CD14-positive monocyte (primary cell): ENCODE data around the gene RNU1-3. TPM values are rescaled to one million over a fixed set of nuclear protein-coding genes. Genes with fewer than 3 reads are reported as not detected.
"Not testable (repeated sequence)": the region's sequence is repeated elsewhere in the genome, so short reads cannot be mapped to it uniquely, and the experiment has no call there.

Experiments
- DNase-seq, 3 donors: peaks; one replicate each; pipeline ENCODE4 v3.0.0-alpha.2; 2011 to 2022
- H2AFZ ChIP-seq: 2 replicates; pipeline ENCODE4 v1.6.0; 2012; ENCODE audit warnings: mild to moderate bottlenecking, low read depth, low read length, inconsistent platforms; ENCODE audit not compliant: insufficient read depth, poor library complexity, severe bottlenecking
- H3K27ac ChIP-seq, 2 donors: 1 replicate in 1 of 2; 2 replicates in 1 of 2; pipeline ENCODE4 v1.5.1; 2012 to 2013; ENCODE audit warnings: low read length in 2 of 2, control low read depth in 1 of 2, inconsistent platforms in 1 of 2, low read depth in 1 of 2, mild to moderate bottlenecking in 1 of 2
- H3K27me3 ChIP-seq, 2 donors: one replicate each; pipeline versions ENCODE4 v1.6.0 to v1.6.1; 2011 to 2013; ENCODE audit warnings: low read length in 2 of 2; ENCODE audit not compliant: control insufficient read depth in 2 of 2, insufficient read depth in 2 of 2
- H3K36me3 ChIP-seq, 2 donors: replicated peaks in 1 of 2; 1 replicate in 1 of 2; 2 replicates in 1 of 2; pipeline versions ENCODE4 v1.5.1 to v1.6.1; 2012 to 2013; ENCODE audit warnings: low read length in 2 of 2, control low read depth in 1 of 2, inconsistent platforms in 1 of 2, mild to moderate bottlenecking in 1 of 2; ENCODE audit not compliant: insufficient read depth in 2 of 2, control insufficient read depth in 1 of 2
- H3K4me1 ChIP-seq, 2 donors: 1 replicate in 1 of 2; 2 replicates in 1 of 2; pipeline versions ENCODE4 v1.5.1 to v1.6.1; 2012 to 2013; ENCODE audit warnings: low read length in 2 of 2, control low read depth in 1 of 2, inconsistent platforms in 1 of 2, mild to moderate bottlenecking in 1 of 2, moderate library complexity in 1 of 2; ENCODE audit not compliant: insufficient read depth in 2 of 2, control insufficient read depth in 1 of 2
- H3K4me2 ChIP-seq: replicated peaks from 2 replicates; pipeline ENCODE3; 2012; ENCODE audit warnings: low read length, moderate library complexity, mild to moderate bottlenecking; ENCODE audit not compliant: poor library complexity, severe bottlenecking; ENCODE audit errors: extremely low read depth
- H3K4me3 ChIP-seq, 3 experiments: fragments of 200-600 bp in 1 of 3; sonication (generic) in 1 of 3; replicated peaks in 1 of 3; 1 replicate in 2 of 3; 2 replicates in 1 of 3; pipeline ENCODE4 v1.5.1; 2011 to 2013; ENCODE audit warnings: low read length in 3 of 3, mild to moderate bottlenecking in 3 of 3, control low read depth in 2 of 3, low read depth in 2 of 3, inconsistent platforms in 1 of 3, moderate library complexity in 1 of 3
- H3K79me2 ChIP-seq: 2 replicates; pipeline ENCODE4 v1.6.0; 2012; ENCODE audit warnings: mild to moderate bottlenecking, control low read depth, inconsistent platforms, low read length, moderate library complexity; ENCODE audit not compliant: insufficient read depth
- H3K9ac ChIP-seq: 2 replicates; pipeline ENCODE4 v1.6.0; 2017; ENCODE audit warnings: low read length, mild to moderate bottlenecking; ENCODE audit not compliant: insufficient read depth, poor library complexity, severe bottlenecking
- H3K9me3 ChIP-seq, 2 donors: replicated peaks in 1 of 2; 1 replicate in 1 of 2; 2 replicates in 1 of 2; pipeline versions ENCODE4 v1.5.1 to v1.6.1; 2012 to 2013; ENCODE audit warnings: low read length in 2 of 2, control low read depth in 1 of 2; ENCODE audit not compliant: control insufficient read depth in 1 of 2, insufficient read depth in 1 of 2
- H4K20me1 ChIP-seq: 2 replicates; pipeline ENCODE4 v1.6.0; 2012; ENCODE audit warnings: mild to moderate bottlenecking, low read length, control low read depth, moderate library complexity; ENCODE audit not compliant: insufficient read depth
- H3K27ac Mint-ChIP-seq, 7 donors: one replicate each; pipeline ENCODE4 v1.8.0; 2020; ENCODE audit warnings: mild to moderate bottlenecking in 7 of 7, mixed read lengths in 7 of 7, moderate library complexity in 6 of 7, inconsistent platforms in 2 of 7
- H3K27me3 Mint-ChIP-seq, 3 donors: one replicate each; pipeline ENCODE4 v1.8.0; 2021 to 2022; ENCODE audit warnings: low read depth in 3 of 3, mild to moderate bottlenecking in 3 of 3, mixed read lengths in 3 of 3, moderate library complexity in 3 of 3, inconsistent platforms in 1 of 3
- H3K36me3 Mint-ChIP-seq, 2 donors: one replicate each; pipeline ENCODE4 v1.8.0; 2020; ENCODE audit warnings: mixed read lengths in 2 of 2, inconsistent platforms in 1 of 2, mild to moderate bottlenecking in 1 of 2
- H3K4me1 Mint-ChIP-seq: one replicate; pipeline ENCODE4 v1.8.0; 2020; ENCODE audit warnings: mild to moderate bottlenecking, mixed read lengths
- H3K4me3 Mint-ChIP-seq, 2 donors: one replicate each; pipeline ENCODE4 v1.8.0; 2020; ENCODE audit warnings: mild to moderate bottlenecking in 2 of 2, mixed read lengths in 2 of 2, moderate library complexity in 1 of 2
- H3K9me3 Mint-ChIP-seq, 7 donors: one replicate each; pipeline ENCODE4 v1.8.0; 2020 to 2022; ENCODE audit warnings: mixed read lengths in 7 of 7, mild to moderate bottlenecking in 6 of 7, moderate library complexity in 6 of 7, inconsistent platforms in 2 of 7
- WGBS: methylation state at CpG from one replicate; pipeline ENCODE4 v1.1.5; 2013; ENCODE audit warnings: missing lambda C conversion rate; ENCODE audit not compliant: insufficient coverage; 5-methylcytosine and 5-hydroxymethylcytosine counted together
- intact Hi-C, 2 donors: fragments of 100-400 bp; cut with micrococcal nuclease; formaldehyde crosslinking; loops; one replicate each; pipeline versions ENCODE4 v1.15.0 to v1.15.1; 2023
- polyA plus RNA-seq, 3 donors: library from polyadenylated mRNA; depleted of rRNA in 1 of 3; unstranded in 2 of 3; stranded (reverse) in 1 of 3; fragments of 300-500 nt in 2 of 3; fragments of >200 nt in 1 of 3; fragmentation: Illumina TruSeq in 2 of 3; gene quantifications; 1 replicate in 2 of 3; 2 replicates in 1 of 3; pipeline ENCODE4 v1.2.3, GENCODE V29; 2012 to 2021

RNU1-3 gene
- polyA plus RNA-seq, 3 donors = not detected

GRCh38 chr1:16707130-16708093, 40.7 kb upstream of the RNU1-3 start:
- H3K4me2 ChIP-seq, H3K4me1 Mint-ChIP-seq, H3K27me3 ChIP-seq, H4K20me1 ChIP-seq, H2AFZ ChIP-seq, H3K9me3 ChIP-seq, H3K27ac Mint-ChIP-seq, H3K27ac ChIP-seq, H3K9ac ChIP-seq, H3K27me3 Mint-ChIP-seq, intact Hi-C loops, H3K79me2 ChIP-seq, H3K36me3 Mint-ChIP-seq, H3K36me3 ChIP-seq, DNase-seq, H3K4me3 ChIP-seq, H3K4me1 ChIP-seq, H3K9me3 Mint-ChIP-seq: not testable (repeated sequence)
- 0% methylated on average over 21 of the region's 99 CpGs for WGBS
- peak overlapping the region in 1 of 2 donors; percentile 39 for H3K4me3 Mint-ChIP-seq

GRCh38 chr1:16706302-16706701, 39.6 kb upstream of the RNU1-3 start:
- H3K27me3 Mint-ChIP-seq, intact Hi-C loops, H3K4me1 Mint-ChIP-seq, H3K36me3 ChIP-seq, DNase-seq, H3K27ac Mint-ChIP-seq, H3K9me3 Mint-ChIP-seq, H3K4me2 ChIP-seq, H3K4me3 Mint-ChIP-seq, H4K20me1 ChIP-seq, H3K4me1 ChIP-seq, H3K36me3 Mint-ChIP-seq, H3K27me3 ChIP-seq, H3K9me3 ChIP-seq, H2AFZ ChIP-seq, H3K27ac ChIP-seq, H3K79me2 ChIP-seq, H3K4me3 ChIP-seq, H3K9ac ChIP-seq: not testable (repeated sequence)
- WGBS = 96% methylated on average over 4 of the region's 6 CpGs

- H3K27me3 Mint-ChIP-seq, H2AFZ ChIP-seq, H3K4me3 Mint-ChIP-seq, H3K9me3 Mint-ChIP-seq, H3K27ac ChIP-seq, H3K79me2 ChIP-seq, H3K27ac Mint-ChIP-seq, H4K20me1 ChIP-seq, H3K4me3 ChIP-seq, H3K27me3 ChIP-seq, H3K9ac ChIP-seq, H3K4me2 ChIP-seq, H3K36me3 ChIP-seq, H3K4me1 ChIP-seq, H3K4me1 Mint-ChIP-seq, intact Hi-C loops, H3K36me3 Mint-ChIP-seq, H3K9me3 ChIP-seq, DNase-seq: not testable (repeated sequence)
- WGBS = 100% methylated on average over 1 of the region's 16 CpGs
Observed at GRCh38 chr1:16704502-16705100, 37.9 kb upstream of the RNU1-3 start.

- H3K9ac ChIP-seq, H3K27ac Mint-ChIP-seq: not testable (repeated sequence)
Observed at GRCh38 chr1:16704076-16704475, 37.3 kb upstream of the RNU1-3 start.

More at GRCh38 chr1:16704076-16704475, 37.3 kb upstream of the RNU1-3 start:
- intact Hi-C loops, H3K27me3 Mint-ChIP-seq, DNase-seq, H3K9me3 ChIP-seq, H3K36me3 ChIP-seq, H3K4me2 ChIP-seq, H3K4me3 Mint-ChIP-seq, H3K36me3 Mint-ChIP-seq, H3K79me2 ChIP-seq, H3K4me3 ChIP-seq, H4K20me1 ChIP-seq, H3K27ac ChIP-seq, H3K9me3 Mint-ChIP-seq, H3K27me3 ChIP-seq, H2AFZ ChIP-seq, H3K4me1 ChIP-seq, H3K4me1 Mint-ChIP-seq: not testable (repeated sequence)
- no CpG with 5 or more reads among the region's 13 CpGs for WGBS
